ENCODE results near the gene ACVR1B. TPM values are rescaled to one million over a fixed set of nuclear protein-coding genes. Genes with fewer than 3 reads are reported as not detected.

ACVR1B gene
- total and polyA plus RNA-seq, 9 of the 15 experiments (the other 6 are each of a cell fraction or from before 2014, with no cell fraction given), result 0.97 to 15.1 (median 6.8) TPM

DNA sequence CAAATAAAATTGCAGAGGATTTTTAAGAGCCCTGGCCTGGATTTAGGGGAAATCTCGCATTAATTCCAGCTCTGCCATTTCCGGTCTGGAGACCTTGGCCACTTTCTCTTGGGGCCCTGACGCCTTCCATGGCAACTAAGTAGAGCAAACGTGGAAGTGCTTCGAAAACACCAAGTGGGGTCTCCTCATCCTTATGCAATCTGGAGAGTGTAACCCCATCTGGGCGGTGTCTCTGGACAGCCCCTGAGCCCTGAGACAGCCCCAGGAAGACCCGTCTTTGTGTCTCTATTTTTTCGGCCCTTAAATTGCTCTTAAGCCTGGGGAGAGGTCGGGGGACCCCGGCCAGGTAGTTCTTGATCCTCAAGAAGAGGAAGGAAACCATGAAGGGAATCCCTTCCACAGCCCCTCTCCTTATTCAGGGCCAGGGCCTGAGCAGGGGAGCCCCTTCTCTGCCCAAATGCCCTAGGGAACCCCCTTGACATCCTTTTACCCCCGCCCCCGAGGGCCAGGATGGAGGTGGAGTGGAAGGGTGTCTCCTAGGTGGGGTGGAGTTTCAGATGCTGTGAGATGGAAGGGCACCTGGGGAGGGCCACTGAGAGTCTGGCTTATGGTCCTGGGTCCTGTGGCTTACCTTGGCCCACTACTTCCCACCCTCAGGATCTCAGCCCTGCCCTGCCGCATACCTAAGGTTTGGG is 82.1 kb downstream of the ACVR1B start:
- peak overlapping the region; percentile 60 to 83; a peak in 3 of 4 replicates for H3K9ac ChIP-seq (ENCODE audit: insufficient read depth in 1 of 2, low read depth in 2 of 2, low read length in 2 of 2)
- no peaks in the 10 kb centered on the region for H3K79me2 ChIP-seq (ENCODE audit: control insufficient read depth, insufficient read depth, low read length)
- H3K9me1 ChIP-seq (ENCODE audit: control insufficient read depth, insufficient read depth, low read length), result no peaks in the 10 kb centered on the region
- no peaks in the 10 kb centered on the region for H4K20me1 ChIP-seq (replicated peaks; ENCODE audit: control insufficient read depth, insufficient read depth, low read length)
- no peak for FAIRE-seq
- peak overlapping the region; percentile 36 for H3K4me3 ChIP-seq
- H3K9me3 ChIP-seq (replicated peaks; ENCODE audit: control insufficient read depth, insufficient read depth, low read depth, low read length), result no peaks in the 10 kb centered on the region
- ATAC-seq, result no peak
- ChIA-PET POLR2A (interaction anchor here (0.5 to 1.4 kb wide), 13 partner anchors 12 to 94 kb away, joined by 3 to 7 read pairs (median 3); partner anchors contain the start of gene ATG101), CTCF (ENCODE audit: low intra/inter-chr PET ratio) (no interaction called here)
- TSS peak; percentile 92 for BruUV-seq (replicated peaks)
- in situ Hi-C loops (cut with MboI), result no loop called here
- intact Hi-C loops (cut with micrococcal nuclease), result no loop called here
- WGBS (ENCODE audit: insufficient coverage, low coverage, missing lambda C conversion rate), result 67% methylated on average over 11 of the region's 13 CpGs
- TF ChIP-seq ZFX (CRISPR knock-in tag; IDR thresholded peaks at IDR 0.05) (peak; percentile 51; the same call in 1 of the 2 replicates), ELF1 (tag; IDR thresholded peaks at IDR 0.05) (0 out of 2 replicates have a peak, but pooled peaks have one; percentile 33), PHF20 (IDR thresholded peaks at IDR 0.05; ENCODE audit: partially characterized antibody) (peak; percentile 0), ARID1B (IDR thresholded peaks at IDR 0.05) (no peak)
- TF ChIP-seq, protein P1, sequence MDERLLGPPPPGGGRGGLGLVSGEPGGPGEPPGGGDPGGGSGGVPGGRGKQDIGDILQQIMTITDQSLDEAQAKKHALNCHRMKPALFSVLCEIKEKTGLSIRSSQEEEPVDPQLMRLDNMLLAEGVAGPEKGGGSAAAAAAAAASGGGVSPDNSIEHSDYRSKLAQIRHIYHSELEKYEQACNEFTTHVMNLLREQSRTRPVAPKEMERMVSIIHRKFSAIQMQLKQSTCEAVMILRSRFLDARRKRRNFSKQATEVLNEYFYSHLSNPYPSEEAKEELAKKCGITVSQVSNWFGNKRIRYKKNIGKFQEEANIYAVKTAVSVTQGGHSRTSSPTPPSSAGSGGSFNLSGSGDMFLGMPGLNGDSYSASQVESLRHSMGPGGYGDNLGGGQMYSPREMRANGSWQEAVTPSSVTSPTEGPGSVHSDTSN (CRISPR knock-in tag; IDR thresholded peaks at IDR 0.05; ENCODE audit: low read depth), result no peak
- TF ChIP-seq, protein P1 (tag; conservative IDR thresholded peaks at IDR 0.05; ENCODE audit: low read depth), result 0 out of 2 replicates have a peak, but pooled peaks have one; percentile 13
- TF ChIP-seq, protein P2, sequence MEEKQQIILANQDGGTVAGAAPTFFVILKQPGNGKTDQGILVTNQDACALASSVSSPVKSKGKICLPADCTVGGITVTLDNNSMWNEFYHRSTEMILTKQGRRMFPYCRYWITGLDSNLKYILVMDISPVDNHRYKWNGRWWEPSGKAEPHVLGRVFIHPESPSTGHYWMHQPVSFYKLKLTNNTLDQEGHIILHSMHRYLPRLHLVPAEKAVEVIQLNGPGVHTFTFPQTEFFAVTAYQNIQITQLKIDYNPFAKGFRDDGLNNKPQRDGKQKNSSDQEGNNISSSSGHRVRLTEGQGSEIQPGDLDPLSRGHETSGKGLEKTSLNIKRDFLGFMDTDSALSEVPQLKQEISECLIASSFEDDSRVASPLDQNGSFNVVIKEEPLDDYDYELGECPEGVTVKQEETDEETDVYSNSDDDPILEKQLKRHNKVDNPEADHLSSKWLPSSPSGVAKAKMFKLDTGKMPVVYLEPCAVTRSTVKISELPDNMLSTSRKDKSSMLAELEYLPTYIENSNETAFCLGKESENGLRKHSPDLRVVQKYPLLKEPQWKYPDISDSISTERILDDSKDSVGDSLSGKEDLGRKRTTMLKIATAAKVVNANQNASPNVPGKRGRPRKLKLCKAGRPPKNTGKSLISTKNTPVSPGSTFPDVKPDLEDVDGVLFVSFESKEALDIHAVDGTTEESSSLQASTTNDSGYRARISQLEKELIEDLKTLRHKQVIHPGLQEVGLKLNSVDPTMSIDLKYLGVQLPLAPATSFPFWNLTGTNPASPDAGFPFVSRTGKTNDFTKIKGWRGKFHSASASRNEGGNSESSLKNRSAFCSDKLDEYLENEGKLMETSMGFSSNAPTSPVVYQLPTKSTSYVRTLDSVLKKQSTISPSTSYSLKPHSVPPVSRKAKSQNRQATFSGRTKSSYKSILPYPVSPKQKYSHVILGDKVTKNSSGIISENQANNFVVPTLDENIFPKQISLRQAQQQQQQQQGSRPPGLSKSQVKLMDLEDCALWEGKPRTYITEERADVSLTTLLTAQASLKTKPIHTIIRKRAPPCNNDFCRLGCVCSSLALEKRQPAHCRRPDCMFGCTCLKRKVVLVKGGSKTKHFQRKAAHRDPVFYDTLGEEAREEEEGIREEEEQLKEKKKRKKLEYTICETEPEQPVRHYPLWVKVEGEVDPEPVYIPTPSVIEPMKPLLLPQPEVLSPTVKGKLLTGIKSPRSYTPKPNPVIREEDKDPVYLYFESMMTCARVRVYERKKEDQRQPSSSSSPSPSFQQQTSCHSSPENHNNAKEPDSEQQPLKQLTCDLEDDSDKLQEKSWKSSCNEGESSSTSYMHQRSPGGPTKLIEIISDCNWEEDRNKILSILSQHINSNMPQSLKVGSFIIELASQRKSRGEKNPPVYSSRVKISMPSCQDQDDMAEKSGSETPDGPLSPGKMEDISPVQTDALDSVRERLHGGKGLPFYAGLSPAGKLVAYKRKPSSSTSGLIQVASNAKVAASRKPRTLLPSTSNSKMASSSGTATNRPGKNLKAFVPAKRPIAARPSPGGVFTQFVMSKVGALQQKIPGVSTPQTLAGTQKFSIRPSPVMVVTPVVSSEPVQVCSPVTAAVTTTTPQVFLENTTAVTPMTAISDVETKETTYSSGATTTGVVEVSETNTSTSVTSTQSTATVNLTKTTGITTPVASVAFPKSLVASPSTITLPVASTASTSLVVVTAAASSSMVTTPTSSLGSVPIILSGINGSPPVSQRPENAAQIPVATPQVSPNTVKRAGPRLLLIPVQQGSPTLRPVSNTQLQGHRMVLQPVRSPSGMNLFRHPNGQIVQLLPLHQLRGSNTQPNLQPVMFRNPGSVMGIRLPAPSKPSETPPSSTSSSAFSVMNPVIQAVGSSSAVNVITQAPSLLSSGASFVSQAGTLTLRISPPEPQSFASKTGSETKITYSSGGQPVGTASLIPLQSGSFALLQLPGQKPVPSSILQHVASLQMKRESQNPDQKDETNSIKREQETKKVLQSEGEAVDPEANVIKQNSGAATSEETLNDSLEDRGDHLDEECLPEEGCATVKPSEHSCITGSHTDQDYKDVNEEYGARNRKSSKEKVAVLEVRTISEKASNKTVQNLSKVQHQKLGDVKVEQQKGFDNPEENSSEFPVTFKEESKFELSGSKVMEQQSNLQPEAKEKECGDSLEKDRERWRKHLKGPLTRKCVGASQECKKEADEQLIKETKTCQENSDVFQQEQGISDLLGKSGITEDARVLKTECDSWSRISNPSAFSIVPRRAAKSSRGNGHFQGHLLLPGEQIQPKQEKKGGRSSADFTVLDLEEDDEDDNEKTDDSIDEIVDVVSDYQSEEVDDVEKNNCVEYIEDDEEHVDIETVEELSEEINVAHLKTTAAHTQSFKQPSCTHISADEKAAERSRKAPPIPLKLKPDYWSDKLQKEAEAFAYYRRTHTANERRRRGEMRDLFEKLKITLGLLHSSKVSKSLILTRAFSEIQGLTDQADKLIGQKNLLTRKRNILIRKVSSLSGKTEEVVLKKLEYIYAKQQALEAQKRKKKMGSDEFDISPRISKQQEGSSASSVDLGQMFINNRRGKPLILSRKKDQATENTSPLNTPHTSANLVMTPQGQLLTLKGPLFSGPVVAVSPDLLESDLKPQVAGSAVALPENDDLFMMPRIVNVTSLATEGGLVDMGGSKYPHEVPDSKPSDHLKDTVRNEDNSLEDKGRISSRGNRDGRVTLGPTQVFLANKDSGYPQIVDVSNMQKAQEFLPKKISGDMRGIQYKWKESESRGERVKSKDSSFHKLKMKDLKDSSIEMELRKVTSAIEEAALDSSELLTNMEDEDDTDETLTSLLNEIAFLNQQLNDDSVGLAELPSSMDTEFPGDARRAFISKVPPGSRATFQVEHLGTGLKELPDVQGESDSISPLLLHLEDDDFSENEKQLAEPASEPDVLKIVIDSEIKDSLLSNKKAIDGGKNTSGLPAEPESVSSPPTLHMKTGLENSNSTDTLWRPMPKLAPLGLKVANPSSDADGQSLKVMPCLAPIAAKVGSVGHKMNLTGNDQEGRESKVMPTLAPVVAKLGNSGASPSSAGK (IDR thresholded peaks at IDR 0.05), result 0 out of 2 replicates have a peak, but pooled peaks have one; percentile 16
- H2AFZ ChIP-seq (ENCODE audit: low read depth, low read length), result peak overlapping the region; percentile 97
- H3K36me3 ChIP-seq (ENCODE audit: control insufficient read depth, insufficient read depth, low read length), result no peaks in the 10 kb centered on the region
- H3K27me3 ChIP-seq (ENCODE audit: control insufficient read depth in 2 of 2, insufficient read depth in 2 of 2, low read length in 2 of 2), result peaks cover 0 to 10% of the 10 kb centered on the region in 2 experiments; a peak in 3 of 5 replicates
- H3K4me2 ChIP-seq (ENCODE audit: insufficient read depth, low read length), result peak overlapping the region; percentile 84
- no peak for DNase-seq (ENCODE audit: extremely low read depth in 1 of 4, low spot score in 3 of 4)
- peaks cover 20 to 23% of the 10 kb centered on the region in 2 experiments; a peak in 4 of 5 replicates for H3K4me1 ChIP-seq (replicated peaks in 1 of 2; ENCODE audit: control insufficient read depth in 2 of 2, insufficient read depth in 2 of 2, low read length in 2 of 2)
- H3K27ac ChIP-seq (ENCODE audit: extremely low read depth, low read depth, low read length), result peak overlapping the region; percentile 60
